Lower leg skin (tissue), 3 donors: ENCODE results near the gene ERN1.

Source experiments
- POLR2A ChIP-seq, 2 donors: fragments of 450-650 bp; IDR thresholded peaks; one replicate each; pipeline ENCODE4 v1.6.1; 2016 to 2017; ENCODE audit warnings: antibody characterized with exemption in 2 of 2, mild to moderate bottlenecking in 1 of 2, moderate library complexity in 1 of 2
- TF ChIP-seq, protein P1 (sequence below), 3 donors: fragments of 450-650 bp; IDR thresholded peaks; one replicate each; pipeline ENCODE4 v1.5.1; 2016; ENCODE audit warnings: antibody characterized with exemption in 3 of 3, mild to moderate bottlenecking in 3 of 3, moderate library complexity in 2 of 3

DNA sequence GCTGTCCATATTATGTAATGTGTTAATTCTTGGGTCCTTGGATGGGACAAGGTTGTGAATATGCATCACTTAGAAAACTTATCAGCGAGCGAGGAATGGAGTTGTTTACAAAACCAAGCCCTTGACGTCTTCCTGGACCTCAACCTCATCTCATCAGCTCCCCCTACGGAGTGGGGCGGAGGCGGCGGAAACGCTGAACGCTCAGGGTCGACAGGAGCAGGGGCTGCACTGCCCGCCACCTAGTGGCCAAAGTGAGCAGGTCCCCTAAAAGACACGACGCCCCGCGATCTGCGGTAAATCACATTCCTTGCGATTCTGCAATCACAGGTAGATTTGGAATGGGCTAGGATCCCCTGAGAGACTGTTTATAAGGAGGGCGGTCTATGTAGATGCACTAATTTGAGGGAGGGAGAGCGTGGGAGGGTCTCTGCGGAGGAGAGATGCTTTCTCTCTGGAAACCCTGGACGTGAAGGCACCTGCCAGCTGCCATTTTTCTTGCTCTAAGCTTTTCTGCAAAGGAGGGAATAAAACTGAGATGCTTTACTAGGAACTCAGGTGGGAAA lies 104.1 kb downstream of the ERN1 start:
- TF ChIP-seq, protein P1, sequence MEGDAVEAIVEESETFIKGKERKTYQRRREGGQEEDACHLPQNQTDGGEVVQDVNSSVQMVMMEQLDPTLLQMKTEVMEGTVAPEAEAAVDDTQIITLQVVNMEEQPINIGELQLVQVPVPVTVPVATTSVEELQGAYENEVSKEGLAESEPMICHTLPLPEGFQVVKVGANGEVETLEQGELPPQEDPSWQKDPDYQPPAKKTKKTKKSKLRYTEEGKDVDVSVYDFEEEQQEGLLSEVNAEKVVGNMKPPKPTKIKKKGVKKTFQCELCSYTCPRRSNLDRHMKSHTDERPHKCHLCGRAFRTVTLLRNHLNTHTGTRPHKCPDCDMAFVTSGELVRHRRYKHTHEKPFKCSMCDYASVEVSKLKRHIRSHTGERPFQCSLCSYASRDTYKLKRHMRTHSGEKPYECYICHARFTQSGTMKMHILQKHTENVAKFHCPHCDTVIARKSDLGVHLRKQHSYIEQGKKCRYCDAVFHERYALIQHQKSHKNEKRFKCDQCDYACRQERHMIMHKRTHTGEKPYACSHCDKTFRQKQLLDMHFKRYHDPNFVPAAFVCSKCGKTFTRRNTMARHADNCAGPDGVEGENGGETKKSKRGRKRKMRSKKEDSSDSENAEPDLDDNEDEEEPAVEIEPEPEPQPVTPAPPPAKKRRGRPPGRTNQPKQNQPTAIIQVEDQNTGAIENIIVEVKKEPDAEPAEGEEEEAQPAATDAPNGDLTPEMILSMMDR (IDR thresholded peaks at IDR 0.05) = peak in 1 of 3 donors; percentile 77
- TF ChIP-seq POLR2A (IDR thresholded peaks at IDR 0.05) = no peak
